ENCODE results near the gene SSTR4.

SSTR4 gene

GRCh38 chr20:23066772-23067171 is 31.7 kb downstream of the SSTR4 start:
- 100% methylated on average over 1 of the region's 3 CpGs; no CpG with 5 or more reads in 1 of the 2 experiments for WGBS, 2 experiments (ENCODE audit: insufficient coverage in 2 of 2)
- Histone ChIP-seq H3K27ac (ENCODE audit: low read depth, low read length, severe bottlenecking) (no peak overlapping the region), H3K4me3 (ENCODE audit: extremely low read depth, insufficient read depth, low read length, poor library complexity, severe bottlenecking) (no peak overlapping the region), H3K4me1 (ENCODE audit: control insufficient read depth, insufficient read depth, low read length, poor library complexity, severe bottlenecking) (peaks cover 19% of the 10 kb centered on the region), H3K9me3 (ENCODE audit: control insufficient read depth, low read length) (no peaks in the 10 kb centered on the region), H3K36me3 (ENCODE audit: control insufficient read depth, insufficient read depth, low read length) (no peaks in the 10 kb centered on the region)

DNA sequence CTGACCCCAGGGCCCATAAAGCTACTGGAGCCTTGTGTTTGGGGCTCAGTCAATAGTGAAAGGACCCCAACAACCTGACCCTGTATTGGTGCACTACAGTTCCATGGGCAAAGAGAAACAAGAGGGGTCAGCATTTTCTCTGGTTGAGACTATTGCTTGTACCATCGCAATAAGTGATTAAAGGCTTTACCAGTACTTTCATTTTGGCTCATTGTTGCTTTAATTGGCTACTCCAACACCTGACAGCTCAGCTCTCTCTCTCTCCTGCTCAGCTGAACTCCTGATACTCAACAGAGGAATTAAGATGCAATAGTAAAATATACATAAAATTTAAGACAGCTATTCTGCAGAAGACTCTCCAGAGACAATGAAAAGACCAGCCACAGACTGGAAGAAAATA is 33.2 kb downstream of the SSTR4 start:
- H3K9me3 ChIP-seq (ENCODE audit: control insufficient read depth, low read length): no peaks in the 10 kb centered on the region
- H3K4me3 ChIP-seq (ENCODE audit: extremely low read depth, insufficient read depth, low read length, poor library complexity, severe bottlenecking): no peak overlapping the region
- no peaks in the 10 kb centered on the region for H3K36me3 ChIP-seq (ENCODE audit: control insufficient read depth, insufficient read depth, low read length)
- H3K4me1 ChIP-seq (ENCODE audit: control insufficient read depth, insufficient read depth, low read length, poor library complexity, severe bottlenecking): peaks cover 7% of the 10 kb centered on the region
- no CpG with 5 or more reads among the region's 1 CpG for WGBS, 2 experiments (ENCODE audit: insufficient coverage in 2 of 2)
- H3K27ac ChIP-seq (ENCODE audit: low read depth, low read length, severe bottlenecking): no peak overlapping the region

- H3K27ac ChIP-seq (ENCODE audit: low read depth, low read length, severe bottlenecking): no peak overlapping the region
- peaks cover 7% of the 10 kb centered on the region for H3K4me1 ChIP-seq (ENCODE audit: control insufficient read depth, insufficient read depth, low read length, poor library complexity, severe bottlenecking)
- no peak overlapping the region for H3K4me3 ChIP-seq (ENCODE audit: extremely low read depth, insufficient read depth, low read length, poor library complexity, severe bottlenecking)
- H3K9me3 ChIP-seq (ENCODE audit: control insufficient read depth, low read length): no peaks in the 10 kb centered on the region
- no peaks in the 10 kb centered on the region for H3K36me3 ChIP-seq (ENCODE audit: control insufficient read depth, insufficient read depth, low read length)
- no CpG with 5 or more reads among the region's 2 CpGs for WGBS, 2 experiments (ENCODE audit: insufficient coverage in 2 of 2)
Measured at GRCh38 chr20:23069108-23069507, 34.0 kb downstream of the SSTR4 start.

- Histone ChIP-seq H3K9me3 (ENCODE audit: control insufficient read depth, low read length) (no peaks in the 10 kb centered on the region), H3K36me3 (ENCODE audit: control insufficient read depth, insufficient read depth, low read length) (no peaks in the 10 kb centered on the region), H3K4me1 (ENCODE audit: control insufficient read depth, insufficient read depth, low read length, poor library complexity, severe bottlenecking) (no peaks in the 10 kb centered on the region), H3K4me3 (ENCODE audit: extremely low read depth, insufficient read depth, low read length, poor library complexity, severe bottlenecking) (no peak overlapping the region), H3K27ac (ENCODE audit: low read depth, low read length, severe bottlenecking) (no peak overlapping the region)
- WGBS, 2 experiments (ENCODE audit: insufficient coverage in 2 of 2): 100% methylated on average over 1 of the region's 3 CpGs; no CpG with 5 or more reads in 1 of the 2 experiments
Measured at GRCh38 chr20:23071398-23071797, 36.3 kb downstream of the SSTR4 start.

- Histone ChIP-seq H3K36me3 (ENCODE audit: control insufficient read depth, insufficient read depth, low read length) (no peaks in the 10 kb centered on the region), H3K4me3 (ENCODE audit: extremely low read depth, insufficient read depth, low read length, poor library complexity, severe bottlenecking) (no peak overlapping the region), H3K4me1 (ENCODE audit: control insufficient read depth, insufficient read depth, low read length, poor library complexity, severe bottlenecking) (no peaks in the 10 kb centered on the region), H3K9me3 (ENCODE audit: control insufficient read depth, low read length) (no peaks in the 10 kb centered on the region), H3K27ac (ENCODE audit: low read depth, low read length, severe bottlenecking) (no peak overlapping the region)
- 83 to 88% methylated on average over 1 of the region's 4 CpGs for WGBS, 2 experiments (ENCODE audit: insufficient coverage in 2 of 2)
Measured at GRCh38 chr20:23071996-23072395, 36.9 kb downstream of the SSTR4 start.

DNA sequence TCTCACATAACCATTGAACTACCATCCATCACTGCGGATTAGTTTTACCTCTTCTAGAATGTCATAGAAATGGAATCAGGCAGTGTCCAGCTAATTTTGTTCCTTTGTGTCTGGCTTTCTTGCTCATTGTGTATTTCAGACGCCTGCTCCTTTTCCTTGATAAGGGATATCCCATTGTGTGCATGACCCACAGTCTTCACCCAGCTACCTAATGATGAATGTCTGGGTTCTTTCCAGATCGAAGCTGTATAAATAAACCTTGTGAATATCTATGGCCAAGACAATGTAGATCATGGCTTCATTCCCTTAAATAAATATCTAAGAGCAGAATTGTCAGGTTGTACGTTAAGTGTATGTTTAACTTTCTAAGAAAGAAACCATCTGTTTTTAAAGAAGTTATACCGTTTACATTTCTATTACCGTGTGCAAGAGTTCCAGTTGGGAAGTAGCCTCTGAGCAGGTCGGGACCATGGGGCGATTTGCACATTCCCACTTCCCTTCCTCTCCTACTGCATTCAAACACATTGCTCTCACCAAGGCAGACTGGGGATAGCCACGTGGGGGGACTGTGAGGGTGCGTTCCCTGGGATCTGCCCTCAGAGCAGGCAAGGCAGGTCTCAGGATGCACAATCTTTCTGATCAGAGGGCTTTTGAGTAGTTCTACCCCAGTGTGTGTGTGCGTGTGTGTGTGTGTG is 37.9 kb downstream of the SSTR4 start:
- Histone ChIP-seq H3K4me3 (ENCODE audit: extremely low read depth, insufficient read depth, low read length, poor library complexity, severe bottlenecking) (no peak overlapping the region), H3K27ac (ENCODE audit: low read depth, low read length, severe bottlenecking) (no peak overlapping the region), H3K4me1 (ENCODE audit: control insufficient read depth, insufficient read depth, low read length, poor library complexity, severe bottlenecking) (no peaks in the 10 kb centered on the region), H3K9me3 (ENCODE audit: control insufficient read depth, low read length) (no peaks in the 10 kb centered on the region), H3K36me3 (ENCODE audit: control insufficient read depth, insufficient read depth, low read length) (no peaks in the 10 kb centered on the region)
- 95 to 98% methylated on average over 4 to 8 of the region's 11 CpGs for WGBS, 2 experiments (ENCODE audit: insufficient coverage in 2 of 2)

DNA sequence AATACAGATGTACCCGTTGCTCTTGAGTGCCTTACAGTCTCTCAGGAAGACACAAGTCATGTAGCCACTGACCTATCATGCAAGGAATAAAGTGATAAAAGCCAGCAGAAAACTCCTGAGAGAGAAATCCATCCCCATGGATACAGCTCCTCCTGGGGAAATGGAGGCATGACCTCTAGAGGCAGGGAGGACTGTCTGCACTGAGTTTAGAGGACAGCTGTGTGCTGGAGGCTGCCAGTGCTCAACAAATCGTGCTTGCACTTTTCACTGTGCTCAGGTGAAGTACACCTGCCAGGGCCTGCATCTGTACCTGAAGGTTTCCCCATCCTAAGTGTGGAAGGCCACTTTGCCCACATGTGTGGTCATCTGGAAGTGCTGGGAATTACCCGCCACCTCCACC is 38.9 kb downstream of the SSTR4 start:
- Histone ChIP-seq H3K4me1 (ENCODE audit: control insufficient read depth, insufficient read depth, low read length, poor library complexity, severe bottlenecking) (peaks cover 7% of the 10 kb centered on the region), H3K27ac (ENCODE audit: low read depth, low read length, severe bottlenecking) (no peak overlapping the region), H3K9me3 (ENCODE audit: control insufficient read depth, low read length) (no peaks in the 10 kb centered on the region), H3K4me3 (ENCODE audit: extremely low read depth, insufficient read depth, low read length, poor library complexity, severe bottlenecking) (no peak overlapping the region), H3K36me3 (ENCODE audit: control insufficient read depth, insufficient read depth, low read length) (no peaks in the 10 kb centered on the region)
- WGBS, 2 experiments (ENCODE audit: insufficient coverage in 2 of 2): 84 to 92% methylated on average over 3 of the region's 3 CpGs

GRCh38 chr20:23077277-23077676 is 42.2 kb downstream of the SSTR4 start:
- Histone ChIP-seq H3K9me3 (ENCODE audit: control insufficient read depth, low read length) (no peaks in the 10 kb centered on the region), H3K4me3 (ENCODE audit: extremely low read depth, insufficient read depth, low read length, poor library complexity, severe bottlenecking) (no peak overlapping the region), H3K4me1 (ENCODE audit: control insufficient read depth, insufficient read depth, low read length, poor library complexity, severe bottlenecking) (peaks cover 12% of the 10 kb centered on the region), H3K36me3 (ENCODE audit: control insufficient read depth, insufficient read depth, low read length) (no peaks in the 10 kb centered on the region), H3K27ac (ENCODE audit: low read depth, low read length, severe bottlenecking) (no peak overlapping the region)
- 95% methylated on average over 4 of the region's 4 CpGs; no CpG with 5 or more reads in 1 of the 2 experiments for WGBS, 2 experiments (ENCODE audit: insufficient coverage in 2 of 2)

DNA sequence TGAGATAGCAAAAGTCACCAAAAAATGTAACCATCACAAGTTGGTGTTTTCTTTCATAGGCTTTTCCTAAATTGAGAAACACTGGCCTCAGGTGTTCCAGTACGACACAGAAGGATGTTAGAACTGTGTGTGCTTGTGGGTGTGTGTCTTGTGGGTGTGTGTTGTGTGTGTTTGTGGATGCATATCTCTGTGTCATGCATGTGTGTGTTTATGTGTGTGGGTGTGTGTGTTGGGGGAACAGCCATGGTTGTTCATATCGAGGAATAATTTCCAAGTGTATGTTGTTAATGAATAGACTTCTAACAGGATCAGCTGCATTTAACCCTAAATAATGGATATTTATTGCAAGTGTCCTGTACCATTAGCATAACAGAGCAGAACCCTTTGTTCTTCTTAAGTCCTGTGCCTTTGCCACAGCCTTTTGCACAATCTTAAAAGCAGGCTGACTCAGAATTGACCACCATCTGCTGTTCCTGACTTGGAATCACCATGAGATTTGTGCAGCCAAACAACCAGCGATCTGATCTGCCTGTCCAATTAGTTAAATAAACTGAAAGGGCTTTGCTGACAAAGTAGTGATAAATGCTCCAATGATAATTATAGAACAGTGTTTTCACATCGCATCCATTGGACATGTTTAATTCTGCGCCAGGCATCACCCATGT is 43.4 kb downstream of the SSTR4 start:
- Histone ChIP-seq H3K4me3 (ENCODE audit: extremely low read depth, insufficient read depth, low read length, poor library complexity, severe bottlenecking) (no peak overlapping the region), H3K36me3 (ENCODE audit: control insufficient read depth, insufficient read depth, low read length) (no peaks in the 10 kb centered on the region), H3K9me3 (ENCODE audit: control insufficient read depth, low read length) (no peaks in the 10 kb centered on the region), H3K27ac (ENCODE audit: low read depth, low read length, severe bottlenecking) (no peak overlapping the region), H3K4me1 (ENCODE audit: control insufficient read depth, insufficient read depth, low read length, poor library complexity, severe bottlenecking) (peaks cover 16% of the 10 kb centered on the region)
- WGBS, 2 experiments (ENCODE audit: insufficient coverage in 2 of 2): 90 to 96% methylated on average over 3 to 4 of the region's 5 CpGs

- no peak overlapping the region for H3K27ac ChIP-seq (ENCODE audit: low read depth, low read length, severe bottlenecking)
- H3K36me3 ChIP-seq (ENCODE audit: control insufficient read depth, insufficient read depth, low read length): no peaks in the 10 kb centered on the region
- no peaks in the 10 kb centered on the region for H3K9me3 ChIP-seq (ENCODE audit: control insufficient read depth, low read length)
- WGBS, 2 experiments (ENCODE audit: insufficient coverage in 2 of 2): 42 to 80% methylated on average over 1 to 4 of the region's 6 CpGs
- H3K4me1 ChIP-seq (ENCODE audit: control insufficient read depth, insufficient read depth, low read length, poor library complexity, severe bottlenecking): peaks cover 16% of the 10 kb centered on the region
- no peak overlapping the region for H3K4me3 ChIP-seq (ENCODE audit: extremely low read depth, insufficient read depth, low read length, poor library complexity, severe bottlenecking)
Measured at GRCh38 chr20:23079016-23079351, 43.9 kb downstream of the SSTR4 start.

DNA sequence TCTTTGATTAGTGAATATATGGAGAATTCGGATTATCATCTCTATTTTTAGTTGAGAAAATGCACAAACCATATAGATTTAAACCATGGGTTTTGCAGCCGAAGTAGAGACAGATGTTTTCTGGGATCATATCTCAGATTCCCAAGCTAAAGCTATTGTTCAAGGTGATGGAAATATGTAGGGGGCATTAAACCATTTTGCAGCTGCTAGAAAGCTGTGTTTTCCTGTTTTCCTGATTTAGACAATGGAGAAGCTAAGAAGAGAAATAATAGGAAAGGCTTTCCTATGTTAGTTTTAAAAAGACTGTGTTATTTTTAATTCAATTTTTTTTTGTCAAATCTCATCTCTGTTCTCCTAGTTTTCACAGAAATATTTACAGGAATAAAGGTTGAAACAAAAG is 44.8 kb downstream of the SSTR4 start:
- Histone ChIP-seq H3K9me3 (ENCODE audit: control insufficient read depth, low read length) (no peaks in the 10 kb centered on the region), H3K27ac (ENCODE audit: low read depth, low read length, severe bottlenecking) (no peak overlapping the region), H3K4me1 (ENCODE audit: control insufficient read depth, insufficient read depth, low read length, poor library complexity, severe bottlenecking) (peaks cover 16% of the 10 kb centered on the region), H3K4me3 (ENCODE audit: extremely low read depth, insufficient read depth, low read length, poor library complexity, severe bottlenecking) (no peak overlapping the region), H3K36me3 (ENCODE audit: control insufficient read depth, insufficient read depth, low read length) (no peaks in the 10 kb centered on the region)
- WGBS, 2 experiments (ENCODE audit: insufficient coverage in 2 of 2): 83% methylated on average over 1 of the region's 2 CpGs; no CpG with 5 or more reads in 1 of the 2 experiments
